NOMO-1 treated with dmso at 0.1 percent for 144 hours (cell line): ENCODE measurements around the gene PITPNB.

Source experiments
- DNase-seq: peaks from one replicate; lab custom pipeline; 2025; ENCODE audit not compliant: unreplicated experiment; lab: John Stamatoyannopoulos, UW

The PITPNB gene

DNA sequence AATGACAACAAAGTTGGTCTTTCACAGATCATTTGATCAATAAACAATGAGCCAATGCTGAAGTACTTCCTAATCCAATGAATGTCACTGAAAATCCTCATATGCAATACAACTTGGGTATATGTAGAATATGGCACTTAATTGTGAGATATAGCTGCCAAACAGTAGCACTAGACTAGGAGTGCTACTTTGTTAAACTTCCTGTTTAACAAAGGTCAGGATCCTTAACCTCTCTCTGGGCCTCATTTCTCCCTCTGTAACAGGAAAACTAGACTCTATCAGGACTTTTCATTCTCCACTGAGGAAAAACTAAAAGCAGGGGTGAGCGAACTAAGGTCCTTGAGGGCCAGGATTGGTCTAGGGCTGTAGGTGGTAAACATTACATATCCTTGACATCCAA is 56.1 kb downstream of the PITPNB start:
- no peak for DNase-seq

DNA sequence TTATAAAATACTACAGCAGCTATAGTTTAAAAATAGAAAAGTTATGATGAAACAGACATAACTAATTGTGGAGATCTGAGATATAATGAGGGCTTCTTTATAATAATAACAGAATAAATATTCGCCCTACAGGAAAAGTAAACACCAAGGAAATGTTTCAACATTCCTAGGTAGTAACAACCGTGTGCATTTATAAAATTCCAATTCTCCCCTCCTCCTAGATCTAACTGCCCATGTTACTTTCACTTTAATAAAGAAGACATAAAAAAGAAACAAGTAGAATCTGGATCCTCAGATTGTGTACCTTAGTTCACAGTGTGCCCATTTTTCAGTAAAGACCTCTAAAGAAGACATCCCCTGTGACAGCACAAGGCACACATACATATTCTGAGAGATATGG is 59.7 kb downstream of the PITPNB start:
- no peak for DNase-seq

DNA sequence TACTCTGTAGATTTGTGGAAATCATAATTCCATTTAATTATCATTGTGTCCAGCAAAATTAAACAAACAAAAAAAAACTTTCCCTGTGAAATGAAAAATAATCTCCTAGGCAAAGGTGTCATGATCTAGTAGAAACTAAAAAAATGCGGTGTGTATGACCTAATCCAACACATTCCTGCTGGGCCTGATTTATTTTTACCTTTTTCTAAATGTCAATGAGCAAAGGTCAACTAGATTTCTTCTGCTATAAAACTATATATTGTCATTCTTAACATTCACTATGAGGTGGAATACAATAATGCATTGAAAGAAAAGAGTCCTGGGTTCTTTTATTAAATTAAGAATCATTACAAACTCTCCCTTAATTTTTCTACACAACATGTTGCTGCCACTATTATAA is 60.4 kb downstream of the PITPNB start:
- no peak for DNase-seq

DNA sequence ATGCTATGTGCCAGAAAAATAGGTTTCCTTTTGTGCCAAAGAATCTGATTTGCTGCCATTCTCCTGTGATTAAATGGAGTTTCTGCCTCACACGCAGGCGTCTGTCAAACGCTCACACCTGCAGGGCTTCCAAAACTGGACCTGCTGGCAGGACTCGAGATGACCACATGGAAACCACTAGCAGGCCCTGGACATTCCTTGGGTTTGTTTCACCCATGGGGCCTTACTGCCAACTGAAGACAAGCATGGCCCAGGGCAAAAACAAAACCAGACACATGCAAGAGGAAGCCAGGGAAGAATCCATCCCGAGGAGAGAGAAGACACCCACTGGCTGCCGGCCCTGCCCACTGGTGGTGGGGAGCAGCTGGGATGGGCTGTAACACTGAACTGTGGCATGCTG is 61.6 kb downstream of the PITPNB start:
- DNase-seq: no peak

DNA sequence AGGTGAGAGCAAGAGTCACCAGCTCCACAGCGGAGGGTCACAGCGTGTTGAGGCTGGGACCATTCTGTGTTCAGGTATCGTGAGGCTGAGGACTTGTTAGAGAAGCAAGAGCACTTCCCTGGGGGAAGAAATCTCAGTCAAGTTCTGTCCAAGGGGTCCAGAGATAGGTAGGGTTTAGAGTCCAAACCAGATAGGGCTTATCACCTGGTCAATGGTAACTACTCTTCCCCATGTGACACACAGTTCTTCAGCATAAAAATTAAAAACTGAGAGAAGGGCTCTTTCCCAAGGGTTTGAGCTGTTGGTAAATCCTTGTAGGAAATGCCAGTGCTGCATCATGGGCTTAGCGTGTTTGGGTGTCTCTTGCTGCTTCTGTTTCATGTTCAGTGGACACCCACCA is 62.7 kb downstream of the PITPNB start:
- DNase-seq: no peak

DNA sequence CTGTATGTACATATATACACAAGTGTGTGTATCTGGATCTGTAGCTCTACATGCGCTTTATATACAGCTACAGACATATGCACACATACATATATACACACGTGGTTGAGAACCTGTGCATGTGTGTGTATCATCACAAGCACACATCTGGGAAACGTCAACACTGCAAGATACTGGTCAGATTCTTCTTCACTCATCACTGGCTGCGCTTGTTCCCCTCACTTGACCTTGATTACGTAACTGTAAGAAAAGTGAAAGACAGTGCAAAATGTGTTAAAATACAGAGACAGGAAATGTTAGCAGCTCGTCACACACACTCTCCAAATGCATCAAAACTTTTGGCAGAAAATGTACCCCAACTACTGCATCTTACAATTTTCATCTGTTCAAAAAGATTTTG is 65.6 kb downstream of the PITPNB start:
- DNase-seq: peak; percentile 6

DNA sequence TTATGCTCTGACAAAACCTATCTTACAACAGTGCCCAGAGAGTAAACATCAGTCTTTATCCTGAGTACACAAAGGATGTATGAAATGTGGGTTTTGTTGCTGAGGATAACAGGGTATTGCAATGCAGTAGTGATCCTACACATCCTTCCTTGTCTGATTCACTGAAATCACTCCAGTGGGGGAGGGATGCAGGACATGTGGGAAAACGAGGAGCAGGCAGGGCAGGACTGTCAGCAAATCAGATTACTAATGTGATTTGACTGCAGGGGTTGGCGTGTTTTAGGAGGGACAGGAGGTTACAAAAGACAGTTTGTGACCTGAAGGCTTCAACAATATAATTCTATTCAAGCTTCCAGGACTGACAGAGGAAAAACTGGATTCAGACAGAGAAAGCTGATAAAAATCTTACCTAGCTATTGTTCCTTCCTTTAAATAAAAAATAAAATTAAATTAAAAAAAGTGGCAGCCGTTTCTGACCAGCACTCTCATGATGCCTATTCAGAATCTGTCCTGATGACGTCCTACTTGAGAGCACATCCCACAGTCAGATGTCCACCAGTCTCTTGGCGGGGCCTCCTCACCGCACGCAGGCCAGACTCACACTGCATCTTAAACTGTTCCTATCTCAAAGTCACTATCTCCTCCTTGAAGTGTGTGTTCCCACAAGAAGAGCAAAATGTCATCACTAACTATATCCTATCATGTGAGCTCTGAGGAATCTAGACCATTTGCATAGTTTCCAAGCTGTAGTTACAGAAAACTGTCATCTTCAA is 66.9 kb downstream of the PITPNB start:
- DNase-seq: no peak

DNA sequence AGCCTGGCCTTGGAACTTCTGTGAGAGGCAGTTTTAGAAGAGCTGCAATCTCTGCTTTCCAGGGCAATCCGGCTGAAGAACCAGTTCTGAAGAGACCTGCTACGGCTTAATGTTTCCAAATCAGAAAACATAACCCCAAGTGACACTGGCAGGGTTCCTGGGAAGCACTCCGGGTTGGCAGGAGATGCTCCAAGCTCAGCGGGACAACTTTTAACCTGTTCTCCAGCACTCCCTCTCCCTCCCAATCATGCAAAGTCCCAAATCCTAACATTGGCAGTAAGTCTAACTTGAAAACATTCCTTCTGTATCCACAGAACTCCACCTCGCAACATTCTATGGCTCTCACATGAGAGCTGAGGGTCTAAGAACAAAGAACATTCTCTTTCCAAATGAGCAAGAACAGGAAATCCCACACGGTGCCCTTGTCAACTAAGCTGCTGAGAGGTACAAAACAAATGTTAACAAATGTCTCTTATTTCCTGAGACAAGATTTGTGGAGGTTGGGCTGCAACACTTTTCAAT is 69.0 kb downstream of the PITPNB start:
- DNase-seq: no peak

DNA sequence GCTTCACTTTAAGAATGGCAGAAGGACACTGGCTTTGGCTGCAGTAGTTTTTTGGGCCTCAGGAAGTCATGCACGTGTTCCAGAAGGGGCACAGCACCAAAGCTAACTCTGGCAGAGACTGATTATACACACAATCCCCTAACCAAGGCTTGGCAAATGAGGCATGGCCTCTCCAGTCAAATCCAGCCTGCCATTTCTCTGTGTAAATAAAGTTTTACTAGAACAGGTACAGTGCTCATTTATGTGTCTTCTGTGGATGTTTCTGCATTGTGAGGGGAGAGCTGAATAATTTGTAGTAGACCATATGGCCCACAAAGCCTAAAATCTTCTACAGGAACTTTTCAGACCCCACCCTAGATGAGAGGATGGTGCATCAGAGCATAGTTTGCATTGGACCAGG is 71.1 kb downstream of the PITPNB start:
- DNase-seq: no peak

DNA sequence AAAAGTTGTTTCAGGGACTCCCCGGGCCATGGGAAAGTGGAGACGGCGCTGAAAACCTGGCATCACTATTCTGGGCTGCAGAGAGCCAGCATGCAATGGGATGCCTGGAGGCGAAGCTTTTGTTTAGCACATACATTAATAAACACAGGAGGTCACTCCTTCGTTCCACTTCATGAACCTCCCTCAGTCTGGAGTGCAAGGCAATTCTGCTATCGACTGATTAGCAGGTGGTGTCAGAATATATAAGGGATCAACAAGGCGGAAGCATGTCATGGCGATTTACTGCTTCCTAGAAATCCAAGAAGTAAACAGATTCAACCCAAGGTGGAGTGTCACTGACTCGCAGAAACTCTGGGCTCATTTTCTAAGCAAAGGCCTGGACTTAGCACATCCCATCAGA is 72.1 kb downstream of the PITPNB start:
- no peak for DNase-seq

DNA sequence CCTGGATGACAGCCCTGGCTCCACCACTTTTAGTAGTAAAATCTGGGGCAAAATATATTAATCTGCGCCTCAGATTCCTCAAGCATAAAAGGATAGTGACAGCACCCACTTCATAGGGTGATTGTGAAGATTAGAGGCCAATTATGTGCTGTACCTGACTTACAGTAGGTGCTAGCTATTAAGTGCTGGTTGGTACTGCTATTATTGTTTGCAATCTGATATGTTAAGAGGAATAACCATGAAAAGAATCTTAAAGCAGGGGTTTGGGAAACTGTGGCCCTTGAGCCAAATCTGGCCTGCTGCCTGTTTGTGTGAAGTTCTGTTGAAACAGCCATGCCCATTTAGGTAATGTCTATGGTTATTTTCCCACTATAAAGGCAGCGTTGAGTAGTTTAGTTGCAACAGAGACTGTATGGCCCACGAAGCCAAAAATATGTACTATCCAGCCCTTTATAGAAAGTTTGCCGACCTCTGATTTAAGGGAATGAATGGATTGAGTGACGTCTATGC is 72.8 kb downstream of the PITPNB start:
- no peak for DNase-seq

DNA sequence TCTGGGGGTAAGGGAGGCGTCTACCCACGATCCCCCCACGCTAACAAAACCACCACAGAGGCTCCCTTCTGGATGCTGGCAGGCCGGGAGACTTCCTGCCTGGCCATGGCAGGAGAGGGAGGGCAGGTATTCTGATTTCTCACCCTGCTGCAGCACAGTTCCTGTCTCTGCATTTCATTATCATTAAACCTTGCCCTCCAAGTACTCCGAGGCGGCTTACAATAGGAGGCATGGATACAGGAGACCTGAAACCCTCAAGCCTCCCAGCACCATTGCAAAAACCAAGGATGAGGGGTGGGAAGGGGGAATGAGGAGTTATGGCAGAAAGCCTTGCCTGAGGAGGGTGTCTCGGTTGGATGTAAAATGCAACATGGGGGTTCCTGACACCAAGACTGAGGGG is 73.4 kb downstream of the PITPNB start:
- DNase-seq: no peak

DNA sequence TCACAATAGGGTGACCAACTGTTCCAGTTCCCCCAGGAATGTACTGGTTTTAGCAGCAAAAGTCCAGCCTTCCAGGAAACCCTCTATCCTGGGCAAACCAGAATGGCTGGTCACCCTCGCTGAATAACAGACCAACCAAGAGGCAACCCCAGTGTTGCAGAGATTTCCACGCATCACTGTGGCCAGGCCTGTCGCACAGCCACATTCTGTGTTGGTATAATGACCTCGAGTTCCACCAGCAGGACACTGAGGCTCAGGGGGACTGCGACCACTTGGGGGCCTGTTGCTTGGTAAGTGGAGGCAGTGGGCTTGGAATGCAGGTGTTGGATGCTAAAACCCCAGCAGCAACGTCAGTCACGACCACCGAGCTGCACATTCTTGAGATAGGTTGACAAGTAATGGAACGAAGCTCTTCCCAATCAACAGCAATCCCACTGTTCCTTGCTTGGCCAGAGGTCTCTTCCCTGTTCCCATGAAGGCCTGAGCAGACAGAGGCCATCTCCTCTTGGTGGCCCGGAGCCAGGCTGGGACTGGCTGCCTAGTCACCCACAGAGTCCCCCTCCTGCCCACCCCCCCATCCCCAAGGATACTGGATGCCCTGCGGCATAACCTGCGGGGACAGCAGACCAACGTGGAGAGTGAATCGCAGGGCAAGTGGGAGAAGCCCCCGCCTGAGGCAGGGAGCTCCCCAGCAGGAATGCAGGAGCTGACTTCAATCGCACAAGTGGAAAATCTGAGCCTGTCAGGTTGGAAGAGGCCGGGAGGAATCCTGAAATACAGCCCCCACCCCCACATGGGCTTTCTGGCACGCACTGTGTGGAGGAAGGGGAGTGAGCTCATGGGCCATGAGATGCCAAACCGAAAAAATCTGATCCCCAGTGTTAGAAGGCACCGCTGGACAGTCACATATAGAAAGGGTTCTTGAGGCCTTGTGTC is 74.1 kb downstream of the PITPNB start:
- no peak for DNase-seq

DNA sequence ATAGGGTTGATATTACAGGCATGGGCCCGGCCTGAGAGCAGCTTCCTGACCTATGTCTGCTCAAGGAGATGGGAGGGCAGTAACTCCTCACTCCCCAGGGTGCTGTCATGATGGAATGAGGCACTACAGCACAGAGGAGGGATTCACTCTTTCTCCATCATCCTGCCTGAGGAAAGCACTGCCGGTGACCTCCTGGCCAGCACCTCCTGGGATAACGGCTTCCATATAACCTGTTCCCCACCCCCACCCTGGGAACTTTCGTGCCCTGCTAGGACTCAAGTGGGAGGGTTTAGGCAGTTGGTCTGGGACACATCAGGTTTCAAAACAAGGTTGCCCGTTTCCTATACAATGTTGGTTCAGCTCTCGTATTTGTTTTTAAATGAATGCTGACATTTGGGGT is 74.8 kb downstream of the PITPNB start:
- DNase-seq: no peak

DNA sequence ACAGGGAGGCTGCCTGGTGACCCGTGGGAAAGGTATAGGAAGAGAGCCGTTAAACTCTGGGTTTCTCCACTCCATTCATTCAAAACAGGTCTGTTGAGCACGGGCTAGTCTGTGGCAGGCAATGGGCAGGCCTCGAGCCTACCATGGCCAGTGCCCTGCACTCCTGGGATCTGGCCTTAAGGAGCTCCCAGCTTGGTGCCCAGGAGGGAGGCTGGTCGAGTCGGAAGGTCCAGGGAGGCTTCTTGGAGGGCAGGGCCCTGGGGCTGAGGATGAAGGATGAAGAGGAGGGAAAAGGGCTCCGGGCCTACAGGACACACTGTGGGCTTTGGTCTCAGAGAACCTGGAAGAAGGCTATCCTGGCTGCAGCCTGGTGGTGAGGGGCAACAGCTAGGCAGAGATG is 75.6 kb downstream of the PITPNB start:
- no peak for DNase-seq

DNA sequence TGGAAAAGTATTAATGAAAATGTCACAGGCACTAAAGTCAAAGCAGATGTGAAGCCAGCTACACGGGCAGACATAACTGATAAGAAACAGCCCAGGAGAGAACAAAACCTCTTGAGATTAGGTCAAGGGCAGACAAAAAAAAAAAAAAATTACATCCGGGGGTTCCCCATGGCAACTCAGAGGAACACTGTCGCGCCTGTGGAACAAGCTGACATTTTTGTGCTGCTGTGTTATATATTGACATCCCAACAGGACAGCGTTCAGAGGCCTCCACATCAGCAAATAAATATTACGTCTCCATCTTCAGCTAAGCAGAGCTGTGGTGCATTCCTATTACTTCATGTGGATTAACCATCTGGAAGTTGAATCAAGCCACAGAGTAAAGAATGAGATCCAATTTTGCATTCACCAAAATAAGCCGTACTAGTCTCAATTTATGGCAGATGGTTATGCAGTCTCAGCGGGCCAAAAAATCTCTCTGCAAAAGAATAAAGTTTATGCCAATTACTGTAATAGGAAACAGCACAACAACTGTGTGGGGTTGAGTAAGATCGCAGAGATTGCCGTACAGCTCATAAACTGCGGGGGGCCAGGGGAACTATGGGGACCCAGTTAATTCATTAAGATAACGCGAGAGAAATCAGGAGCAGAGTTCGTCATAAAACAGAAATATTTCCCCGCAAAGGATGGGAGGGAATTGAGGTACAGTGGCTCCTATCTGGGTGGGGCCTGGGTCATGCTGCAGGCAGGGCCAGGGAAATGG is 76.2 kb downstream of the PITPNB start:
- no peak for DNase-seq

DNA sequence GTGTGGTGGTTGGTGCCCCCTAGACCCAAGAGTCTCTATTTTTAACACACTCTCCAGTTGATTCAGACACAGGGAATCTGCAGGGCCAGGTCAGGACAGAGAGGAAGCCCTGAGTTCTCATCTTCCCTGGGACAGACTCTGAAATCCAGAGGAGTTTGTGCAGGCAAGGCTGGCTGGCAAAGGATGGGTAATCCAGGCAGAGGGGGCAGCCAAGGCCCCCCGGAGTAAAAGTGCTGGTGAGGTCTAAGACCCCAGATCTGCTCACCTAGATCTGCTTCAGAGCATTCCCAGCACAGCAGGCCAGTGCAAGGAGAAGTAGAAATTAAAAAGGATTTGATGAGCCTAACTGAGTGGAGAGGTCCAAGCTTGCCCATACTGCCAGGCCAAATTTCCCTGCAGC is 76.9 kb downstream of the PITPNB start:
- DNase-seq: no peak

DNA sequence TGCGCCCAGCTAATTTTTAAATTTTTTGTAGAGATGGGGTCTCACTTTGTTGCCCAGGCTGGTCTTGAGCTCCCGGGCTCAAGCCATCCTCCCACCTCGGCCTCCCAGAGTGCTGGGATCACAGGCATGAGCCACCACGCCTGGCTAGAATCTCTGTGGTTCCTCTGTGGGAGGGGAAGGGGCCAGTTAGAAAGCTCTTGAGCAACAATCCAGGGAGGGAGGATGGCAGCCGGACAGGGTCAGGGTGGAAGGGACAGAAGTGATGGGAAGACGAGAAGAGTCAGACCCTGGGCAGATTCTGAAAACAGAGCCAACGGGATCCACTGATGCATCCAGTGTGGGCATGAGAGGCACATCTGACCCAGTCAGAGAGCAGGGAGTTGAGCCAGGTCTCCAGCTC is 78.6 kb downstream of the PITPNB start:
- no peak for DNase-seq

DNA sequence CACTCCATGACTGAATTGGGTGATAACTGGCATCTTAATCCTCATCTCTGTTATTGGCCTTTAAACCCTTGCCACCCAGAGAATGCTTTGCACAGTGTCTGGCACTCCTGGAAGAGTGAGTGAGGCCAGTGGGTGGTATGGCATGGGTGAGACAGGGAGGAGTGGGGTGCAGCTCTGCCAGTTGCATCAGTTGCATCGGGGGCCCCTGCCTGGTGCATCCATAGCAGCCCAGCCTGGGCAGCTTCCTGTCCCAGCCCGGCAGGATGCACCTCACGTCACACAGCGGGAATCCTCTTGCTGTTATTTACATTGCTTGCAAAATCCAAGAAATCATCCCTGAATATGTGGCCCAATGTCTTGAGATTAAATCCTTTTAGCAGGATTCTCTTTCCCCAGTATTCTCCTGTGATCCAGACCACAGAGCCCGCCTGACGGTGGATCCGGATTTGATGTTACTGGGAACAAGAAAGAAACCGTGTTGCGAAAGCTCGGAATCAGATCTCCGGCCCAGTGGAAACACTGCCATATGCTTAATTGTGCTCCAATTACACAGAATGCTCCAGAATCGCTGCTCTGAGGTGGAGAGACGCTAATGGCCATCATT is 79.9 kb downstream of the PITPNB start:
- no peak for DNase-seq

DNA sequence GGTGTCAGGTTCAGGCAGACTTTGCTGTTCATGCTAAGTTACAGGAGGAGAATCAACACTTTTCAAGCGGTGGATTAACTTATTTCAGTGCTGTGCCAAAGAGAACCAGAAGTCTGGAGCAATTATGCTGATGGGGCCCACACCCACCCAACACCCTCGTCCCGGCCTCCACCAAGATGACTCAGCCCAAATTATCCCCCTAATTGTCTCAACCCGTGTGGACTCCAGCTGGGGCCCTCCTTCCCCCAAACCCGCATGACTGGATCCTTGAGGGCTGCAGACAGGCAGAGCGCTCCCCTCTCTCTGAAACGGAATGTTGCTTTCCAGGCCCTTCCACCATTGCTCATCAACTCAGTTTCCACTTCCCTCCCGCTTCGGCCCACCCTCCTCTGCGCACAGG is 82.9 kb downstream of the PITPNB start:
- peak; percentile 90 for DNase-seq

DNA sequence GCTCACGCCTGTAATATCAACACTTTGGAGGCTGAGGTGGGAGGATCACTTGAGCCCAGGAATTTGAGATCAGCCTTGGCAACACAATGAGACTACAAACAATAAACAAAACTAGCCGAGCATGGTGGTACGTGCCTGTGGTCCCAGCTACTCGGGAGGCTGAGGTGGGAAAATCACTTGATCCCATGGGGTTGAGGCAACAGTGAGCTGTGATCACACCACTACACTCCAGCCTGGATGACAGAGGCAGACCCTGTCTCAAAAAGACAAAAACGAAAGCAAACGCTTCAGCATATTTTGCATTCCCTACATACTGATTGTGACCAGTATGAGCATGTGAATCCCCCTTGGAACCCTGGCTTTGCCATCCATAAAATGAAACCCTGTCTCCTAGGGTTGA is 83.6 kb downstream of the PITPNB start:
- DNase-seq: no peak
